SK-N-SH (cell line): ENCODE data around the gene FSD1. TPM values are rescaled to one million over a fixed set of nuclear protein-coding genes. Genes with fewer than 3 reads are reported as not detected.

ENCODE experiments used
- CTCF ChIA-PET: fragments of 300-600, 350-600 bp; formaldehyde crosslinking; extraction: SDS; loops from one replicate; lab custom pipeline; 2021; lab: Yijun Ruan, JAX
- POLR2A ChIA-PET: fragments of 350-600 bp; sonication (Branson Sonifier 250); formaldehyde crosslinking; extraction: SDS; loops from one replicate; lab custom pipeline; 2020; ENCODE audit warnings: antibody characterized with exemption, inconsistent platforms; lab: Yijun Ruan, JAX
- DNase-seq: peaks from one replicate; pipeline ENCODE4 v3.0.0; 2012
- H2AFZ ChIP-seq: fragments of 200-600 bp; sonication (generic); 2 replicates; pipeline ENCODE4 v1.8.1; 2016; ENCODE audit warnings: antibody characterized with exemption, mild to moderate bottlenecking, low read depth
- H3F3A ChIP-seq: fragments of 200-600 bp; sonication (generic); replicated peaks from 2 replicates; pipeline ENCODE3; 2016; ENCODE audit warnings: antibody characterized with exemption, mild to moderate bottlenecking; ENCODE audit not compliant: insufficient read depth
- H3K27ac ChIP-seq, 2 experiments: fragments of 200-500 bp in 1 of 2; fragments of 200-600 bp in 1 of 2; sonication (Bioruptor generic) in 1 of 2; sonication (generic), shearing (Covaris generic) in 1 of 2; 2 replicates each; pipeline versions ENCODE4 v1.5.1 to v1.6.1; 2014 to 2016; ENCODE audit warnings: low read depth in 2 of 2, inconsistent platforms in 1 of 2, low read length in 1 of 2, mild to moderate bottlenecking in 1 of 2, mixed read lengths in 1 of 2
- H3K27me3 ChIP-seq: fragments of 200-600 bp; sonication (generic), shearing (Covaris generic); 2 replicates; pipeline ENCODE4 v1.6.1; 2016; ENCODE audit warnings: mixed run types; ENCODE audit not compliant: insufficient read depth
- H3K36me3 ChIP-seq, 2 experiments: fragments of 200-500 bp in 1 of 2; fragments of 200-600 bp in 1 of 2; sonication (Bioruptor generic) in 1 of 2; sonication (generic) in 1 of 2; replicated peaks in 1 of 2; 2 replicates each; pipeline versions ENCODE3 to v1.5.1; 2014 to 2016; ENCODE audit warnings: low read length in 1 of 2, mild to moderate bottlenecking in 1 of 2; ENCODE audit not compliant: insufficient read depth in 2 of 2, control insufficient read depth in 1 of 2
- H3K4me1 ChIP-seq, 2 experiments: fragments of 200-500 bp in 1 of 2; fragments of 200-600 bp in 1 of 2; sonication (Bioruptor generic) in 1 of 2; sonication (generic), shearing (Covaris generic) in 1 of 2; 2 replicates each; pipeline versions ENCODE4 v1.5.1 to v1.6.1; 2014 to 2016; ENCODE audit warnings: low read depth in 1 of 2, low read length in 1 of 2, mixed run types in 1 of 2; ENCODE audit not compliant: insufficient read depth in 2 of 2, control insufficient read depth in 1 of 2
- H3K4me2 ChIP-seq: fragments of 200-600 bp; sonication (generic), shearing (Covaris generic); 2 replicates; pipeline ENCODE4 v1.6.1; 2017; ENCODE audit warnings: mixed run types
- H3K4me3 ChIP-seq, 2 experiments: fragments of 200-500 bp in 1 of 2; fragments of 200-600 bp in 1 of 2; sonication (Bioruptor generic) in 1 of 2; sonication (generic), shearing (Covaris generic) in 1 of 2; 2 replicates each; pipeline versions ENCODE4 v1.5.1 to v1.8.1; 2014 to 2016; ENCODE audit warnings: low read depth in 2 of 2, inconsistent platforms in 1 of 2, low read length in 1 of 2, mild to moderate bottlenecking in 1 of 2, mixed read lengths in 1 of 2, moderate library complexity in 1 of 2
- H3K79me2 ChIP-seq: fragments of 200-600 bp; sonication (generic); 2 replicates; pipeline ENCODE4 v1.8.1; 2017; ENCODE audit warnings: mild to moderate bottlenecking; ENCODE audit not compliant: insufficient read depth
- H3K9ac ChIP-seq: fragments of 200-600 bp; sonication (generic); 2 replicates; pipeline ENCODE4 v1.6.1; 2017; ENCODE audit warnings: mixed run types
- H3K9me2 ChIP-seq: fragments of 200-600 bp; sonication (generic); 2 replicates; pipeline ENCODE4 v1.6.1; 2017; ENCODE audit warnings: mixed run types
- H3K9me3 ChIP-seq: fragments of 200-600 bp; sonication (generic); 2 replicates; pipeline ENCODE4 v1.6.1; 2017; ENCODE audit warnings: mixed run types, mild to moderate bottlenecking, moderate library complexity
- H4K20me1 ChIP-seq: fragments of 200-600 bp; sonication (generic); 2 replicates; pipeline ENCODE4 v1.6.1; 2017; ENCODE audit warnings: mild to moderate bottlenecking, mixed run types; ENCODE audit not compliant: insufficient read depth
- CHD2 ChIP-seq: fragments of 150-350 bp; IDR thresholded peaks from 2 replicates; pipeline ENCODE4 v1.6.1; 2018; ENCODE audit warnings: low read length; ENCODE audit not compliant: partially characterized antibody
- ELF1 ChIP-seq: IDR thresholded peaks from 2 replicates; pipeline ENCODE4 v1.4.0; 2012
- EZH2phosphoT487 ChIP-seq: fragments of 200-600 bp; sonication (generic); IDR thresholded peaks from 2 replicates; pipeline ENCODE4 v1.6.1; 2017; ENCODE audit warnings: low read depth, mixed run types, mild to moderate bottlenecking, antibody characterized with exemption, moderate library complexity, borderline replicate concordance
- FOXJ3 ChIP-seq: sonication (generic); formaldehyde crosslinking; IDR thresholded peaks from 2 replicates; pipeline ENCODE4 v1.5.1; 2020; ENCODE audit warnings: mild to moderate bottlenecking, missing genetic modification reagents
- FOXM1 ChIP-seq: IDR thresholded peaks from 2 replicates; pipeline ENCODE4 v1.4.0; 2012; ENCODE audit warnings: low read depth, mild to moderate bottlenecking
- GABPA ChIP-seq: IDR thresholded peaks from 2 replicates; pipeline ENCODE4 v1.4.0; 2012; ENCODE audit warnings: low read depth, mild to moderate bottlenecking
- JUND ChIP-seq: IDR thresholded peaks from 2 replicates; pipeline ENCODE4 v1.4.0; 2012
- MAX ChIP-seq: IDR thresholded peaks from 2 replicates; pipeline ENCODE4 v1.4.0; 2012; ENCODE audit warnings: low read depth
- MXI1 ChIP-seq: IDR thresholded peaks from 2 replicates; pipeline ENCODE4 v1.6.1; 2012; ENCODE audit warnings: mild to moderate bottlenecking, low read depth, low read length, improper control_type of control experiment
- NRF1 ChIP-seq: IDR thresholded peaks from 2 replicates; pipeline ENCODE4 v1.6.1; 2012; ENCODE audit warnings: low read depth, mild to moderate bottlenecking, low read length
- PBX3 ChIP-seq: IDR thresholded peaks from 2 replicates; pipeline ENCODE4; 2012
- RAD21 ChIP-seq: IDR thresholded peaks from 2 replicates; pipeline ENCODE4 v1.6.1; 2012; ENCODE audit warnings: mild to moderate bottlenecking, low read length
- RCOR1 ChIP-seq: fragments of 150-350 bp; IDR thresholded peaks from 2 replicates; pipeline ENCODE4 v1.6.1; 2017; ENCODE audit warnings: antibody characterized with exemption, low read length
- RFX5 ChIP-seq: IDR thresholded peaks from 2 replicates; pipeline ENCODE4 v1.6.1; 2012; ENCODE audit warnings: mild to moderate bottlenecking, improper control_type of control experiment, low read length
- TAF1 ChIP-seq: IDR thresholded peaks from 2 replicates; pipeline ENCODE4 v1.6.1; 2012; ENCODE audit warnings: low read depth, mild to moderate bottlenecking, low read length, moderate library complexity, borderline replicate concordance
- TCF12 ChIP-seq: IDR thresholded peaks from 2 replicates; pipeline ENCODE4 v1.4.0; 2012
- TEAD4 ChIP-seq: IDR thresholded peaks from 2 replicates; pipeline ENCODE4 v1.4.0; 2012; ENCODE audit warnings: mild to moderate bottlenecking, borderline replicate concordance; ENCODE audit not compliant: insufficient read depth
- USF1 ChIP-seq: IDR thresholded peaks from 2 replicates; pipeline ENCODE4 v1.4.0; 2012; ENCODE audit warnings: low read depth, borderline replicate concordance
- USF2 ChIP-seq: fragments of 150-350 bp; IDR thresholded peaks from 2 replicates; pipeline ENCODE4 v1.6.1; 2017; ENCODE audit warnings: antibody characterized with exemption, low read length, low read depth, borderline replicate concordance
- ZBTB33 ChIP-seq: IDR thresholded peaks from 2 replicates; pipeline ENCODE4 v1.4.0; 2012; ENCODE audit warnings: low read depth, borderline replicate concordance
- WGBS: methylation state at CpG from one replicate; pipeline ENCODE4 v1.1.6; 2017; ENCODE audit warnings: low lambda C conversion rate; 5-methylcytosine and 5-hydroxymethylcytosine counted together
- polyA plus RNA-seq, 3 experiments: library from polyadenylated mRNA; depleted of rRNA; stranded (reverse); fragments of >200 nt; gene quantifications; 2 replicates each; pipeline ENCODE4 v1.2.3, GENCODE V29; 2012

Gene FSD1
- polyA plus RNA-seq, 1 of the 3 experiments (the other 2 are of a cell fraction) = 49.0 TPM

GRCh38 chr19:4291184-4291732, 13.1 kb upstream of the FSD1 start:
- no peaks in the 10 kb centered on the region for H3K9me2 ChIP-seq
- H3K27ac ChIP-seq = no peak overlapping the region; a peak in 1 of 4 replicates
- H3K9ac ChIP-seq = no peak overlapping the region
- H3K4me1 ChIP-seq = peaks cover 0 to 11% of the 10 kb centered on the region in 2 experiments; a peak in 1 of 4 replicates
- no peaks in the 10 kb centered on the region for H3F3A ChIP-seq
- H3K36me3 ChIP-seq = no peaks in the 10 kb centered on the region
- peak; percentile 69 for DNase-seq
- H3K4me3 ChIP-seq = no peak overlapping the region
- POLR2A ChIA-PET = interaction anchor here (0.6 to 1.4 kb wide), 5 partner anchors 10 to 81 kb away, joined by 3 to 5 read pairs (median 3); partner anchors contain the start of gene MPND
- no peak for TF ChIP-seq FOXJ3 (CRISPR knock-in tag)
- TF ChIP-seq TCF12 = no peak
- TF ChIP-seq USF1 = no peak
- no peak for TF ChIP-seq RFX5
- TF ChIP-seq EZH2phosphoT487 = no peak
- no peak for TF ChIP-seq JUND
- TF ChIP-seq PBX3 = no peak
- no peak for TF ChIP-seq TAF1
- TF ChIP-seq GABPA = no peak
- no peak for TF ChIP-seq RAD21
- H2AFZ ChIP-seq = no peak overlapping the region
- CTCF ChIA-PET = interaction anchor here (1.3 to 2.7 kb wide), 3 partner anchors 14 to 61 kb away, joined by 3 to 20 read pairs (median 3); no protein-coding TSS in a partner anchor
- 61% methylated on average over 8 of the region's 8 CpGs for WGBS
- H3K4me2 ChIP-seq = no peak overlapping the region
- no peaks in the 10 kb centered on the region for H3K27me3 ChIP-seq
- H3K9me3 ChIP-seq = no peaks in the 10 kb centered on the region
- no peaks in the 10 kb centered on the region for H4K20me1 ChIP-seq
- H3K79me2 ChIP-seq = no peaks in the 10 kb centered on the region

- H3K4me3 ChIP-seq = no peak overlapping the region
- H3K79me2 ChIP-seq = no peaks in the 10 kb centered on the region
- no peak overlapping the region for H3K9ac ChIP-seq
- no peaks in the 10 kb centered on the region for H3K36me3 ChIP-seq
- no peaks in the 10 kb centered on the region for H3F3A ChIP-seq
- DNase-seq = no peak
- no peaks in the 10 kb centered on the region for H3K9me3 ChIP-seq
- no peak overlapping the region for H2AFZ ChIP-seq
- H3K4me1 ChIP-seq = peaks cover 0 to 17% of the 10 kb centered on the region in 2 experiments; a peak in 1 of 4 replicates
- ChIA-PET POLR2A (no interaction called here), CTCF (interaction anchor here (1.3 to 2.7 kb wide), 2 partner anchors 15 to 25 kb away, joined by 3 to 20 read pairs; no protein-coding TSS in a partner anchor)
- no peaks in the 10 kb centered on the region for H4K20me1 ChIP-seq
- no peaks in the 10 kb centered on the region for H3K9me2 ChIP-seq
- WGBS = 90% methylated on average over 12 of the region's 15 CpGs
- H3K27ac ChIP-seq = no peak overlapping the region
- H3K27me3 ChIP-seq = no peaks in the 10 kb centered on the region
- H3K4me2 ChIP-seq = no peak overlapping the region
- TF ChIP-seq PBX3 (no peak), MAX (no peak), USF2 (no peak), FOXM1 (no peak), TCF12 (no peak), CHD2 (no peak), USF1 (no peak), NRF1 (no peak), MXI1 (no peak), JUND (no peak), RCOR1 (no peak), ZBTB33 (no peak), EZH2phosphoT487 (no peak), TEAD4 (no peak), ELF1 (no peak)
Observed at GRCh38 chr19:4292515-4292914, 11.9 kb upstream of the FSD1 start.
